ENCODE measurements around the gene SLC5A11. TPM values are rescaled to one million over a fixed set of nuclear protein-coding genes. Genes with fewer than 3 reads are reported as not detected.

The SLC5A11 gene
- total RNA-seq, 1 experiment from 2014 or later: 5.7 TPM

GRCh38 chr16:24829153-24829552, 16.6 kb upstream of the SLC5A11 start:
- BruUV-seq (replicated peaks): no TSS peak
- CTCF ChIA-PET: interaction anchor here (0.6 kb wide), 1 partner anchor 296 kb away, joined by 3 read pairs; no protein-coding TSS in a partner anchor

DNA sequence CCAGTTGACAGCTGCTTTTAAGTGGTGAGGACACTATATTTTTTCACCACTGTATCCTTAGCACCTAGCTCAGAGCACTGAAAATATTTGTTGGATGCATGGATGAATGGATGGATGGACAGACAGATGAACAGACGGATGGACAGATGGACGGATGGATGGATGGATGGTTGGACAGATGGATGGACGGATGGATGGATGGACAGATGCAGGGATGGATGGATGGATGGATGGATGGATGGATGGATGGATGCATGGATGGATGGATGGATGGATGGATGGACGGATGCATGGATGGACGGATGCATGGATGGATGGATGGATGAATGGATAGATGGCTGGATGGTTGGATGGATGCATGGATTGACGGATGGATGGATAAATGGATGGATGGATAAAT, 12.4 kb upstream of the SLC5A11 start:
- Histone ChIP-seq H3K27ac (no peak overlapping the region), H3K79me2 (ENCODE audit: low read depth) (no peaks in the 10 kb centered on the region), H4K20me1 (ENCODE audit: insufficient read depth) (no peaks in the 10 kb centered on the region), H3K27me3 (ENCODE audit: insufficient read depth, low read depth) (no peaks in the 10 kb centered on the region), H3K4me2 (no peak overlapping the region), H2AFZ (no peak overlapping the region), H3K9me3 (ENCODE audit: insufficient read depth, low read depth) (no peaks in the 10 kb centered on the region), H3K4me3 (no peak overlapping the region), H3F3A (ENCODE audit: insufficient read depth, low read depth) (peaks cover 9% of the 10 kb centered on the region; the same call in 1 of the 2 replicates), H3K9me2 (ENCODE audit: insufficient read depth) (no peaks in the 10 kb centered on the region), H3K4me1 (replicated peaks; ENCODE audit: insufficient read depth) (peaks cover 2% of the 10 kb centered on the region), H3K36me3 (ENCODE audit: low read depth) (no peaks in the 10 kb centered on the region)
- TF ChIP-seq EZH2 (IDR thresholded peaks at IDR 0.05; ENCODE audit: low read depth) (no peak), CTCF (conservative IDR thresholded peaks at IDR 0.05) (no peak)
- no peak for DNase-seq
- POLR2A ChIA-PET (ENCODE audit: unreplicated experiment): no interaction called here
- CTCF ChIA-PET: no interaction called here
- BruUV-seq (replicated peaks): no TSS peak
- intact Hi-C loops (cut with micrococcal nuclease; ENCODE audit: unreplicated experiment): loop anchor here (10.0 kb wide), 2 partner anchors 71 to 391 kb away; no protein-coding TSS in a partner anchor

More at GRCh38 chr16:24829153-24829552, 16.6 kb upstream of the SLC5A11 start:
- Histone ChIP-seq H3K27ac (no peak overlapping the region), H3K79me2 (ENCODE audit: low read depth) (no peaks in the 10 kb centered on the region), H3K9me2 (ENCODE audit: insufficient read depth) (no peaks in the 10 kb centered on the region), H3K27me3 (ENCODE audit: insufficient read depth, low read depth) (no peaks in the 10 kb centered on the region), H3K9me3 (ENCODE audit: insufficient read depth, low read depth) (no peaks in the 10 kb centered on the region), H3K36me3 (ENCODE audit: low read depth) (peaks cover 11% of the 10 kb centered on the region), H3K4me2 (no peak overlapping the region), H3F3A (ENCODE audit: insufficient read depth, low read depth) (peaks cover 16% of the 10 kb centered on the region), H2AFZ (no peak overlapping the region), H4K20me1 (ENCODE audit: insufficient read depth) (peaks cover 6% of the 10 kb centered on the region; the same call in 1 of the 2 replicates), H3K4me1 (replicated peaks; ENCODE audit: insufficient read depth) (no peaks in the 10 kb centered on the region), H3K4me3 (no peak overlapping the region)
- DNase-seq: no peak
- intact Hi-C loops (cut with micrococcal nuclease; ENCODE audit: unreplicated experiment): no loop called here
- no peak for TF ChIP-seq EZH2 (IDR thresholded peaks at IDR 0.05; ENCODE audit: low read depth)
- TF ChIP-seq CTCF (conservative IDR thresholded peaks at IDR 0.05): no peak
- POLR2A ChIA-PET (ENCODE audit: unreplicated experiment): no interaction called here

GRCh38 chr16:24834459-24835335, 11.1 kb upstream of the SLC5A11 start:
- POLR2A ChIA-PET (ENCODE audit: unreplicated experiment): no interaction called here
- no TSS peak for BruUV-seq (replicated peaks)
- no peak for TF ChIP-seq EZH2 (IDR thresholded peaks at IDR 0.05; ENCODE audit: low read depth)
- peak; percentile 52 for TF ChIP-seq CTCF (conservative IDR thresholded peaks at IDR 0.05)
- Histone ChIP-seq H3K4me1 (replicated peaks; ENCODE audit: insufficient read depth) (peaks cover 13% of the 10 kb centered on the region), H3K4me2 (no peak overlapping the region), H3K4me3 (no peak overlapping the region), H2AFZ (no peak overlapping the region), H4K20me1 (ENCODE audit: insufficient read depth) (no peaks in the 10 kb centered on the region), H3K27me3 (ENCODE audit: insufficient read depth, low read depth) (no peaks in the 10 kb centered on the region), H3F3A (ENCODE audit: insufficient read depth, low read depth) (peaks cover 9% of the 10 kb centered on the region; the same call in 1 of the 2 replicates), H3K36me3 (ENCODE audit: low read depth) (no peaks in the 10 kb centered on the region), H3K79me2 (ENCODE audit: low read depth) (no peaks in the 10 kb centered on the region), H3K9me3 (ENCODE audit: insufficient read depth, low read depth) (no peaks in the 10 kb centered on the region), H3K27ac (no peak overlapping the region), H3K9me2 (ENCODE audit: insufficient read depth) (no peaks in the 10 kb centered on the region)
- peak in 1 of 2 experiments; percentile 56 for DNase-seq
- intact Hi-C loops (cut with micrococcal nuclease; ENCODE audit: unreplicated experiment): loop anchor here (1.0 to 10.0 kb wide), 4 partner anchors 70 to 390 kb away; no protein-coding TSS in a partner anchor
- CTCF ChIA-PET: interaction anchor here (0.5 to 1.2 kb wide), 4 partner anchors 12 to 239 kb away, joined by 3 to 4 read pairs (median 3); no protein-coding TSS in a partner anchor
